ENCODE results near the gene SLC25A18. TPM values are rescaled to one million over a fixed set of nuclear protein-coding genes. Genes with fewer than 3 reads are reported as not detected.

Gene SLC25A18
- total and polyA plus RNA-seq, 2 of the 4 experiments (the other 2 are of a cell fraction), result 0.05 TPM; not detected in 1

GRCh38 chr22:17537155-17537554 lies 26.1 kb upstream of the SLC25A18 start:
- DNase-seq (no peak), ATAC-seq (ENCODE audit: low read depth) (no peak)
- ChIA-PET POLR2A (ENCODE audit: unreplicated experiment) (no interaction called here), CTCF (interaction anchor here (1.0 kb wide), 1 partner anchor 22 kb away, joined by 3 read pairs; no protein-coding TSS in a partner anchor)
- Histone ChIP-seq H2AFZ (replicated peaks; ENCODE audit: low read length, poor library complexity) (no peak overlapping the region), H3K4me1 (ENCODE audit: control insufficient read depth, insufficient read depth, low read length) (no peaks in the 10 kb centered on the region), H3K9me3 (ENCODE audit: control insufficient read depth, insufficient read depth, low read length) (no peaks in the 10 kb centered on the region), H2AK9ac (replicated peaks; ENCODE audit: low read depth, low read length, poor library complexity) (no peak overlapping the region), H4K91ac (ENCODE audit: insufficient read depth, low read depth, low read length) (no peak overlapping the region), H2BK120ac (ENCODE audit: low read depth, low read length) (no peak overlapping the region), H3K4me3 (ENCODE audit: insufficient read depth, low read depth, low read length) (no peak overlapping the region), H4K8ac (ENCODE audit: low read depth in 2 of 2, low read length in 2 of 2) (no peak overlapping the region), H3K23ac (ENCODE audit: low read depth, low read length) (no peak overlapping the region), H2BK15ac (ENCODE audit: low read depth, low read length) (no peak overlapping the region), H4K20me1 (ENCODE audit: insufficient read depth, low read length) (no peaks in the 10 kb centered on the region), H2AK5ac (ENCODE audit: low read depth, low read length) (no peak overlapping the region), H3K9me1 (ENCODE audit: insufficient read depth, low read length) (no peaks in the 10 kb centered on the region), H4K5ac (ENCODE audit: low read depth, low read length) (no peak overlapping the region), H3K18ac (ENCODE audit: low read depth, low read length) (no peak overlapping the region), H2BK5ac (ENCODE audit: low read depth, low read length, poor library complexity, severe bottlenecking) (no peak overlapping the region), H3K4me2 (ENCODE audit: low read depth, low read length) (no peak overlapping the region), H3K56ac (ENCODE audit: extremely low read depth, insufficient read depth, low read length) (no peak overlapping the region), H3K36me3 (ENCODE audit: control insufficient read depth, insufficient read depth, low read length) (no peaks in the 10 kb centered on the region), H3K27me3 (ENCODE audit: control insufficient read depth, insufficient read depth, low read length) (peaks cover 1% of the 10 kb centered on the region; the same call in 1 of the 2 replicates), H3K79me1 (ENCODE audit: low read depth in 1 of 2, low read length in 2 of 2) (no peaks in the 10 kb centered on the region), H3K27ac (ENCODE audit: insufficient read depth, low read length) (no peak overlapping the region), H3K14ac (replicated peaks; ENCODE audit: low read depth, low read length) (no peak overlapping the region), H2BK20ac (ENCODE audit: low read depth, low read length) (no peak overlapping the region), H3K4ac (ENCODE audit: low read depth, low read length) (no peak overlapping the region), H3K9ac (ENCODE audit: low read depth, low read length) (no peak overlapping the region)
- WGBS, 2 experiments (ENCODE audit: extremely low coverage in 2 of 2, insufficient read length in 1 of 2), result no CpG with 5 or more reads among the region's 2 CpGs
- intact Hi-C loops (cut with micrococcal nuclease) (no loop called here), in situ Hi-C loops (cut with MboI; ENCODE audit: low sequenced_read_pairs) (no loop called here), dilution Hi-C loops (cut with HindIII; ENCODE audit: low sequenced_read_pairs, unreplicated experiment) (no loop called here)
- TF ChIP-seq MAFK (IDR thresholded peaks at IDR 0.05; ENCODE audit: low read depth, low read length), result no peak
- TF ChIP-seq CTCF (conservative IDR thresholded peaks at IDR 0.05; ENCODE audit: low read depth, low read length), result no peak
- TF ChIP-seq MXI1 (IDR thresholded peaks at IDR 0.05; ENCODE audit: borderline replicate concordance, low read depth, low read length), result no peak
- TF ChIP-seq POLR2A (IDR thresholded peaks at IDR 0.05; ENCODE audit: low read depth, low read length), result no peak
- TF ChIP-seq RCOR1 (IDR thresholded peaks at IDR 0.05; ENCODE audit: insufficient replicate concordance, low read length), result no peak
- no TSS peak for BruUV-seq (replicated peaks)

Data from IMR-90 (cell line).